ENCODE data around the gene CTTNBP2.

Gene CTTNBP2

GRCh38 chr7:117828825-117829224 is 44.4 kb downstream of the CTTNBP2 start:
- no peak overlapping the region for H3K4me3 ChIP-seq (ENCODE audit: control insufficient read depth, low read depth, low read length)
- peak; percentile 25 for DNase-seq (ENCODE audit: low read depth)
- TF ChIP-seq CTCF (conservative IDR thresholded peaks at IDR 0.05; ENCODE audit: control insufficient read depth, insufficient read depth, low read depth, low read length) = no peak

GRCh38 chr7:117827862-117828261 is 45.4 kb downstream of the CTTNBP2 start:
- no peak overlapping the region for H3K4me3 ChIP-seq (ENCODE audit: control insufficient read depth, low read depth, low read length)
- no peak for TF ChIP-seq CTCF (conservative IDR thresholded peaks at IDR 0.05; ENCODE audit: control insufficient read depth, insufficient read depth, low read depth, low read length)
- DNase-seq (ENCODE audit: low read depth) = peak; percentile 69

GRCh38 chr7:117825132-117825531 is 48.1 kb downstream of the CTTNBP2 start:
- peak; percentile 69 for DNase-seq (ENCODE audit: low read depth)
- no peak for TF ChIP-seq CTCF (conservative IDR thresholded peaks at IDR 0.05; ENCODE audit: control insufficient read depth, insufficient read depth, low read depth, low read length)
- H3K4me3 ChIP-seq (ENCODE audit: control insufficient read depth, low read depth, low read length) = no peak overlapping the region

- TF ChIP-seq CTCF (conservative IDR thresholded peaks at IDR 0.05; ENCODE audit: control insufficient read depth, insufficient read depth, low read depth, low read length) = no peak
- no peak overlapping the region for H3K4me3 ChIP-seq (ENCODE audit: control insufficient read depth, low read depth, low read length)
Observed at GRCh38 chr7:117824592-117824991, 48.6 kb downstream of the CTTNBP2 start.

GRCh38 chr7:117819558-117819957 is 53.7 kb downstream of the CTTNBP2 start:
- no peak for TF ChIP-seq CTCF (conservative IDR thresholded peaks at IDR 0.05; ENCODE audit: control insufficient read depth, insufficient read depth, low read depth, low read length)
- no peak overlapping the region for H3K4me3 ChIP-seq (ENCODE audit: control insufficient read depth, low read depth, low read length)
- no peak for DNase-seq (ENCODE audit: low read depth)

More at GRCh38 chr7:117824592-117824991, 48.6 kb downstream of the CTTNBP2 start:
- no peak for DNase-seq (ENCODE audit: low read depth)

- TF ChIP-seq CTCF (conservative IDR thresholded peaks at IDR 0.05; ENCODE audit: control insufficient read depth, insufficient read depth, low read depth, low read length) = no peak
- H3K4me3 ChIP-seq (ENCODE audit: control insufficient read depth, low read depth, low read length) = no peak overlapping the region
- no peak for DNase-seq (ENCODE audit: low read depth)
Observed at GRCh38 chr7:117818232-117818631, 55.0 kb downstream of the CTTNBP2 start.

- peak; percentile 33 for DNase-seq (ENCODE audit: low read depth)
- H3K4me3 ChIP-seq (ENCODE audit: control insufficient read depth, low read depth, low read length) = no peak overlapping the region
- no peak for TF ChIP-seq CTCF (conservative IDR thresholded peaks at IDR 0.05; ENCODE audit: control insufficient read depth, insufficient read depth, low read depth, low read length)
Observed at GRCh38 chr7:117816727-117817126, 56.5 kb downstream of the CTTNBP2 start.
